ENCODE data around the gene RUFY3.
A peak's percentile ranks its signal among the peaks of the same experiment; 100 is the strongest.
"Not testable (repeated sequence)": the region's sequence is repeated elsewhere in the genome, so short reads cannot be mapped to it uniquely, and the experiment has no call there.

The RUFY3 gene

GRCh38 chr4:70788733-70789132 is 67.0 kb downstream of the RUFY3 start:
- DNase-seq: no peak

GRCh38 chr4:70793626-70794025 is 71.9 kb downstream of the RUFY3 start:
- no peak for DNase-seq

- no peak for DNase-seq
Measured at GRCh38 chr4:70801265-70801809, 79.6 kb downstream of the RUFY3 start.

- DNase-seq: no peak
Measured at GRCh38 chr4:70802928-70803580, 81.3 kb downstream of the RUFY3 start.

GRCh38 chr4:70808151-70808550 is 86.4 kb downstream of the RUFY3 start:
- DNase-seq: no peak

- DNase-seq: no peak
Measured at GRCh38 chr4:70815370-70815769, 93.6 kb downstream of the RUFY3 start.

GRCh38 chr4:70816894-70817293 is 95.1 kb downstream of the RUFY3 start:
- DNase-seq: no peak

- DNase-seq: no peak
Measured at GRCh38 chr4:70818173-70818855, 96.5 kb downstream of the RUFY3 start.

GRCh38 chr4:70818921-70819320 is 97.2 kb downstream of the RUFY3 start:
- no peak for DNase-seq

- no peak for DNase-seq
Measured at GRCh38 chr4:70829015-70829414, 107.3 kb downstream of the RUFY3 start.

- no peak for DNase-seq
Measured at GRCh38 chr4:70829492-70829891, 107.7 kb downstream of the RUFY3 start.

GRCh38 chr4:70830054-70830453 is 108.3 kb downstream of the RUFY3 start:
- no peak for DNase-seq

GRCh38 chr4:70831293-70831692 is 109.5 kb downstream of the RUFY3 start:
- DNase-seq: no peak

- no peak for DNase-seq
Measured at GRCh38 chr4:70833675-70834074, 111.9 kb downstream of the RUFY3 start.

GRCh38 chr4:70836081-70836480 is 114.3 kb downstream of the RUFY3 start:
- no peak for DNase-seq

- no peak for DNase-seq
Measured at GRCh38 chr4:70838204-70838603, 116.4 kb downstream of the RUFY3 start.

- peak; percentile 83 for DNase-seq
Measured at GRCh38 chr4:70838666-70839588, 117.2 kb downstream of the RUFY3 start.

GRCh38 chr4:70839589-70840093 is 117.9 kb downstream of the RUFY3 start, which contains the start of gene GRSF1:
TSS of gene GRSF1 (minus strand) at chr4:70839890. CDS start at chr4:70839827, 63 bp downstream.
- peak; percentile 94 for DNase-seq

GRCh38 chr4:70840137-70840536 is 118.4 kb downstream of the RUFY3 start:
- DNase-seq: peak; percentile 42

- DNase-seq: not testable (repeated sequence)
Measured at GRCh38 chr4:70840631-70841030, 118.9 kb downstream of the RUFY3 start.

- DNase-seq: no peak
Measured at GRCh38 chr4:70841211-70841610, 119.4 kb downstream of the RUFY3 start.

- no peak for DNase-seq
Measured at GRCh38 chr4:70841951-70842350, 120.2 kb downstream of the RUFY3 start.

Measured in right forelimb (tissue), 1 donor.